A673 (cell line): Measurements from ENCODE around the gene CARMIL3.

ENCODE experiments used
- CTCF ChIP-seq: fragments of 300-800, 200-600 bp; sonication (generic); conservative IDR thresholded peaks from 2 replicates; pipeline ENCODE4 v1.5.1; 2017; ENCODE audit warnings: low read depth, mild to moderate bottlenecking, antibody characterized with exemption, low read length, moderate library complexity, mixed read lengths
- EZH2 ChIP-seq: fragments of 200-600 bp; sonication (generic); IDR thresholded peaks from 2 replicates; pipeline ENCODE4 v1.6.1; 2017; ENCODE audit warnings: borderline replicate concordance, low read depth, mild to moderate bottlenecking, mixed read lengths, antibody characterized with exemption, low read length; ENCODE audit not compliant: poor library complexity, severe bottlenecking

GRCh38 chr14:24060984-24061913 lies 9.4 kb downstream of the CARMIL3 start:
- TF ChIP-seq CTCF (no peak), EZH2 (no peak)
